Hepatocyte (in vitro differentiated cells): Measurements from ENCODE around the gene RPGRIP1L.

Source experiments
- CTCF ChIP-seq: fragments of 200-600 bp; sonication (generic); IDR thresholded peaks from 2 replicates; pipeline ENCODE4 v1.5.1; 2016; ENCODE audit warnings: antibody characterized with exemption, mild to moderate bottlenecking; ENCODE audit not compliant: poor library complexity
- EZH2 ChIP-seq: fragments of 200-600 bp; sonication (generic); IDR thresholded peaks from 2 replicates; pipeline ENCODE4 v1.6.1; 2016; ENCODE audit warnings: antibody characterized with exemption, mild to moderate bottlenecking, borderline replicate concordance
- EZH2phosphoT487 ChIP-seq: fragments of 200-600 bp; sonication (generic); IDR thresholded peaks from one replicate; pipeline ENCODE4 v1.6.1; 2018; ENCODE audit warnings: antibody characterized with exemption, mild to moderate bottlenecking, low read depth, moderate library complexity; ENCODE audit not compliant: unreplicated experiment, severe bottlenecking

GRCh38 chr16:53686710-53687109 is 16.9 kb downstream of the RPGRIP1L start:
- TF ChIP-seq CTCF: no peak
- no peak for TF ChIP-seq EZH2
- no peak for TF ChIP-seq EZH2phosphoT487
